DMS114 treated with DMSO at 0.1 percent for 48 hours (cell line): ENCODE data around the gene ZNF808.
"Not testable (repeated sequence)": the region's sequence is repeated elsewhere in the genome, so short reads cannot be mapped to it uniquely, and the experiment has no call there.

ENCODE experiments used
- DNase-seq: peaks from one replicate; lab custom pipeline; 2025; ENCODE audit not compliant: unreplicated experiment; lab: John Stamatoyannopoulos, UW

ZNF808 gene

DNA sequence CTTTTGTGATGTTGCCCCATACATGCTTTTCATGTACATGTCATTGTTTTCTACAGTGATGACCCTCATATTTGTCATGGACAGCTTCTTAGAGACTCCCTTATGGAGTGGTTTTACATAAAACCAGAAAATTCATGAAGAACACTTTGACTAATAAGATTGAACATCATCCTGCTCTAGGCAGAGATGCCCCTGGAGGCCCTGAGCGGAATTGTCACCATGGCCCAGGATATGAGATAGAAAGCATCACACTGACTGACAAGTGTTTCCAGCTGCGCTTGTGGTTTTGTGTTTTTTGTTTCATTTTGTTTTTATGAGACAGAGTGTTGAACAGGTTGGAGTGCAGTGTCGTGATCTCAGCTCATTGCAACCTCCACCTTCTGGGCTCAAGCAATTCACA, 64.8 kb downstream of the ZNF808 start:
- DNase-seq = no peak

DNA sequence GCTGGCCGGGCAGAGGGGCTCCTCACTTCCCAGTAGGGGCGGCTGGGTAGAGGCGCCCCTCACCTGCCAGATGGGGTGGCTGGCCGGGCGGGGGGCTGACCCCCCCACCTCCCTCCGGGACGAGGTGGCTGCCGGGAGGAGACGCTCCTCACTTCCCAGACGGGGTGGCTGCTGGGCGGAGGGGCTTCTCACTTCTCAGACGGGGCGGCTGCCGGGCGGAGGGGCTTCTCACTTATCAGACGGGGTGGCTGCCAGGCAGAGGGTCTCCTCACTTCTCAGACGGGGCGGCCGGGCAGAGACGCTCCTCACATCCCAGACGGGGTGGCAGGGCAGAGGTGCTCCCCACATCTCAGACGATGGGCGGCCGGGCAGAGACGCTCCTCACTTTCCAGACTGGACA, 66.0 kb downstream of the ZNF808 start:
- DNase-seq = not testable (repeated sequence)

GRCh38 chr19:52599241-52599640, 71.8 kb downstream of the ZNF808 start:
- DNase-seq = no peak

- DNase-seq = no peak
Observed at GRCh38 chr19:52600639-52601024, 73.2 kb downstream of the ZNF808 start.

DNA sequence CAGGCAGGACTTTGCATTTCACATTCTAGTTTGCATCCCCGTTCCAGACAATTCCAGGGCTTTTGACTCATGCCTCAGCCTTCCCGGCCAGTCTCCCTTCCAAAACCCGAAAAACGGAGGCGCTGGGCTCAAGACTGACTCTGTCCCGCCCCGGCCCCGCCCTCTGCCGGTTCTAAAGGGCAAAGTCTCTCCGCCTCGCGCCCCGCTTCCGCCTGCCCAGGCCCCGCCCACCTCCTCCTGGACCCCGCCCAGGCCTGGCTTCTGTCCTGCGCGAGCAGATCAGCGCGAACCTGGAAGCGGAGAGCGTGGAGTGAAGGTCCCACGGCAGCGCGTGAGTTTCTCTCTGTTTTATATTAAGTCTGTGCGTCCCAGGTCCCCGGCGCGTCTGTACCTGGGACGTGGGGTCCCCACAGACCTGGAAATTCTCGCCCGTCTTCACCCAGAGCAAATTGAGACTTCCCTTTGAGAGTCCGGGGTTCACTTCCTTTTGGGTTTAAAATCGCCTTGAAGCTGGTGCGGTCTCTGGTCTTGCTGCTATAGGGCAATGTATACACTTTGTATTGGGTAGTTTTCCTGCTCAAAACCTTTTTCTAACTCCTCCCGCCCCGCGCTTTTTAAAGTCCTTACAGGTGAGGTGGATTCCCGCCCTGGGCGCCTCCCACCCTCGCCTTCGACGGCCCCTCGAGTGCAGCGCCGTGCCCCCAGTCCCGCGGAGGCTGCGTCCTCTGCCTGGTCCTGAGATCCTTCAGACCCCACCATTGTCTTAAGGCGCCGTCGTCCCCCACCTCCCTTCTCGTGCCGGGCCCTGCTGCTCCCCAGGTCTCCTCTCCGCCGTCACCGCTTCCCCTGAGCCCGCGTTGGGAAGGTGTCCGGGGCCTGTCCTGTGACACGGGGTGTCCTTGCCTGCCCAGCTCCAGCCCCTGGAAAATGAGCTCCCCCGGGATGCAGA, 73.8 kb downstream of the ZNF808 start:
- DNase-seq = peak; percentile 81

GRCh38 chr19:52601974-52602366, 74.5 kb downstream of the ZNF808 start:
- peak; percentile 32 for DNase-seq

- DNase-seq = no peak
Observed at GRCh38 chr19:52602941-52603340, 75.5 kb downstream of the ZNF808 start.

DNA sequence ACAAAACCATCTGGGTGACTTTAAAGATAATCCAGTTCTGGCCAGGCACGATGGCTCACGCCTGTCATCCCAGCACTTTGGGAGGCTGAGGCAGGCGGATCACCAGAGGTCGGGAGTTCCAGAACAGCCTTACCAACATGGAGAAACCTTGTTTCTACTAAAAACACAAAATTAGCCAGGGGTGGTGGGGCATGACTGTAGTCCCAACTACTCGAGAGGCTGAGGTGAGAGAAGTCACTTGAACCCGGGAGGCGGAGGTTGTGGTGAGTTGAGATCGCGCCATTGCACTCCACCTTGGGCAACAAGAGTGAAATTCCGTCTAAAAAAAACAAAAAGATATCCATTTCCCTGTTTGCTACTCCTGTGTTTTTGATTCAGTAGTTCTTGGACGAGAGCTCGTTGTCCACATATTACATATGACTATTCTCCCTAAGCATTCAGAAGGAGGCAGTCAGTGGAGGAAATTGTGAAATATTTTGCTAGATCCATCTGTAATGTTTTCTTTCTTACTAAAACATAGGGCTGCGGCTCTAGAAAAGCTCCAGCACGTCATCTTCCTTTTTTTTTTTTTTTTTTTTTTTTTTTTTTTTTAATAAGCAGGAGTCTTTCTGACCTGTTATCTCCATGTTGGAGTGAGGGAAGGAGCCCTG, 76.2 kb downstream of the ZNF808 start:
- DNase-seq = no peak
